NT2/D1 (cell line): Measurements from ENCODE around the gene LRRC3C.

Experiments used
- SUZ12 ChIP-seq: IDR thresholded peaks from 2 replicates; pipeline ENCODE4 v1.6.1; 2011; ENCODE audit not compliant: insufficient read length, insufficient read depth; ENCODE audit errors: extremely low read depth
- YY1 ChIP-seq: IDR thresholded peaks from 2 replicates; pipeline ENCODE4 v1.6.1; 2011; ENCODE audit not compliant: insufficient read length, insufficient read depth
- ZNF274 ChIP-seq: IDR thresholded peaks from 2 replicates; pipeline ENCODE4 v1.6.1; 2011; ENCODE audit warnings: mild to moderate bottlenecking, low read depth, low read length

DNA sequence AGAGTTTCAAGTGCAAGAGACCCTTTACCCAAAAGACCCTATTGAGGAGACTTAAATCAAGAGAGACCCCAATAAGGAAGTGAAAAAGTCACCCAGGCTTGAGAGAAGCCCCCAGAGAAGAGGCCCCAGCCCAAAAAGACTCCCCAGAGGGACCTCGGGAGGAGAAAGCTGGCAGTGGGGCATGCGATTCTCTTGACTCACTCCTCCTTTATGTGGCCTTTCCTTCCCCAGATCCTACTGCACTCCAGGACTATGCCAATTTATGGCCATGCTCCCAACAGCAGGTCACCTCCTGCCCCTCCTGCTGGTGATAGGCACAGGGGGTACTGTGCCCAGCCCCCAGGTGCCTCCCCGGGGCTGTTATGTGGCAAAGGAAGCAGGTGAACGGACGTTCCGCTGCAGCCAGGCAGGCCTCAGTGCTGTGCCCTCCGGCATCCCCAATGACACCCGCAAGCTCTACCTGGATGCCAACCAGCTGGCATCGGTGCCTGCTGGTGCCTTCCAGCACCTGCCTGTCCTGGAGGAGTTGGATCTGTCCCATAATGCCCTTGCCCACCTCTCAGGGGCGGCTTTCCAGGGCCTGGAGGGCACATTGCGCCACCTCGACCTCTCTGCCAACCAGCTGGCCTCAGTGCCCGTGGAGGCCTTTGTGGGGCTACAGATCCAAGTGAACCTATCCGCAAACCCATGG is 16.3 kb downstream of the LRRC3C start:
- TF ChIP-seq SUZ12 (no peak), ZNF274 (no peak), YY1 (no peak)
